ENCODE data around the gene SEC22B. TPM values are rescaled to one million over a fixed set of nuclear protein-coding genes. Genes with fewer than 3 reads are reported as not detected.
"Not testable (repeated sequence)": the region's sequence is repeated elsewhere in the genome, so short reads cannot be mapped to it uniquely, and the experiment has no call there.

The SEC22B gene
- total RNA-seq (10 to 100 TPM; 14.7 to 24.4 (median 24.1) TPM), polyA plus RNA-seq (10 to 100 TPM; 14.2 to 26.9 (median 20.6) TPM)
- long read RNA-seq, donor 1, full-length matches to known transcripts = 45 of 48 reads
- long read RNA-seq, donor 1, partial matches to known transcripts = 0 of 48 reads
- long read RNA-seq, donor 1, other reads (novel, unspliced or antisense) = 3 of 48 reads
- long read RNA-seq, donor 2, full-length matches to known transcripts = 50 of 61 reads
- long read RNA-seq, donor 2, partial matches to known transcripts = 2 of 61 reads
- long read RNA-seq, donor 2, other reads (novel, unspliced or antisense) = 9 of 61 reads

- WGBS, 3 donors = 1 to 3% (median 2%) methylated on average over 39 of the region's 39 CpGs
- intact Hi-C loops (cut with DNase I) = no loop called here
These were observed at the start of gene SEC22B for GRCh38 chr1:120176092-120176855. Gene SEC22B (minus strand): TSS chr1:120176520. CDS start chr1:120176381, 139 bp downstream.

GRCh38 chr1:120217933-120218332 is 41.6 kb upstream of the SEC22B start:
- H3K27ac ChIP-seq; intact Hi-C loops (cut with DNase I): not testable (repeated sequence)
- DNase-seq = peak in 1 of 2 donors; percentile 43

More at GRCh38 chr1:120176092-120176855, at the start of gene SEC22B:
- Histone ChIP-seq H3K4me1 (no peaks in the 10 kb centered on the region), H3K4me3 (peak within 1 kb of the TSS; percentile 88), H3K9me3 (no peaks in the 10 kb centered on the region), H3K27ac (peak within 1 kb of the TSS; percentile 96), H3K27me3 (ENCODE audit: insufficient read depth in 3 of 3, low read length in 2 of 3) (no peaks in the 10 kb centered on the region), H3K36me3 (ENCODE audit: insufficient read depth in 1 of 2, low read depth in 1 of 2) (no peaks in the 10 kb centered on the region)
- peak; percentile 88 to 92 for DNase-seq
- ATAC-seq = peak; percentile 94 to 96 (median 96)
- no peak for TF ChIP-seq CTCF (IDR thresholded peaks at IDR 0.05)

GRCh38 chr1:120217175-120217929 is 41.0 kb upstream of the SEC22B start:
- H3K36me3 ChIP-seq (ENCODE audit: insufficient read depth in 1 of 2, low read depth in 1 of 2); H3K27ac ChIP-seq; intact Hi-C loops (cut with DNase I); H3K4me3 ChIP-seq; H3K4me1 ChIP-seq; H3K27me3 ChIP-seq (ENCODE audit: insufficient read depth in 3 of 3, low read length in 2 of 3); DNase-seq; H3K9me3 ChIP-seq: not testable (repeated sequence)
- 7 to 30% (median 20%) methylated on average over 2 of the region's 3 CpGs for WGBS, 3 donors
- ATAC-seq = peak; percentile 43 to 61 (median 58)

More at GRCh38 chr1:120217933-120218332, 41.6 kb upstream of the SEC22B start:
- ATAC-seq = peak in 3 of 4 donors; percentile 55 to 57 (median 56)
- H3K9me3 ChIP-seq; H3K27me3 ChIP-seq (ENCODE audit: insufficient read depth in 3 of 3, low read length in 2 of 3); H3K36me3 ChIP-seq (ENCODE audit: insufficient read depth in 1 of 2, low read depth in 1 of 2); H3K4me3 ChIP-seq; H3K4me1 ChIP-seq: not testable (repeated sequence)
- WGBS, 3 donors = 56 to 67% (median 59%) methylated on average over 2 of the region's 2 CpGs

GRCh38 chr1:120213606-120214005 is 37.3 kb upstream of the SEC22B start:
- H3K27me3 ChIP-seq (ENCODE audit: insufficient read depth in 3 of 3, low read length in 2 of 3); H3K9me3 ChIP-seq; H3K27ac ChIP-seq; DNase-seq; intact Hi-C loops (cut with DNase I); H3K36me3 ChIP-seq (ENCODE audit: insufficient read depth in 1 of 2, low read depth in 1 of 2); H3K4me1 ChIP-seq; H3K4me3 ChIP-seq: not testable (repeated sequence)
- ATAC-seq = peak; percentile 85 to 93 (median 90)
- WGBS, 3 donors = no CpG with 5 or more reads among the region's 2 CpGs

GRCh38 chr1:120210754-120211153 is 34.4 kb upstream of the SEC22B start:
- H3K4me3 ChIP-seq; H3K9me3 ChIP-seq; H3K27me3 ChIP-seq (ENCODE audit: insufficient read depth in 3 of 3, low read length in 2 of 3); DNase-seq; ATAC-seq; H3K36me3 ChIP-seq (ENCODE audit: insufficient read depth in 1 of 2, low read depth in 1 of 2); H3K4me1 ChIP-seq; intact Hi-C loops (cut with DNase I); H3K27ac ChIP-seq: not testable (repeated sequence)
- WGBS, 3 donors = no CpG with 5 or more reads among the region's 6 CpGs

GRCh38 chr1:120196863-120197775 is 20.8 kb upstream of the SEC22B start:
- H3K27me3 ChIP-seq (ENCODE audit: insufficient read depth in 3 of 3, low read length in 2 of 3); H3K27ac ChIP-seq; H3K36me3 ChIP-seq (ENCODE audit: insufficient read depth in 1 of 2, low read depth in 1 of 2); H3K9me3 ChIP-seq; intact Hi-C loops (cut with DNase I); DNase-seq; H3K4me1 ChIP-seq: not testable (repeated sequence)
- H3K4me3 ChIP-seq = peak overlapping the region; percentile 48
- WGBS, 3 donors = 10 to 27% (median 12%) methylated on average over 13 to 49 of the region's 55 CpGs
- ATAC-seq = peak; percentile 43 to 77 (median 66)

- H3K36me3 ChIP-seq (ENCODE audit: insufficient read depth in 1 of 2, low read depth in 1 of 2); H3K4me1 ChIP-seq; H3K4me3 ChIP-seq; H3K27me3 ChIP-seq (ENCODE audit: insufficient read depth in 3 of 3, low read length in 2 of 3); H3K27ac ChIP-seq; DNase-seq; H3K9me3 ChIP-seq; intact Hi-C loops (cut with DNase I); ATAC-seq: not testable (repeated sequence)
- 50 to 79% (median 56%) methylated on average over 1 to 2 of the region's 3 CpGs for WGBS, 3 donors
These were observed 12.3 kb upstream of the SEC22B start for GRCh38 chr1:120188626-120189025.

GRCh38 chr1:120182176-120182707 is 5.9 kb upstream of the SEC22B start:
- H3K27me3 ChIP-seq (ENCODE audit: insufficient read depth in 3 of 3, low read length in 2 of 3); ATAC-seq; H3K9me3 ChIP-seq; H3K4me1 ChIP-seq; H3K27ac ChIP-seq; intact Hi-C loops (cut with DNase I); DNase-seq; H3K4me3 ChIP-seq; H3K36me3 ChIP-seq (ENCODE audit: insufficient read depth in 1 of 2, low read depth in 1 of 2): not testable (repeated sequence)
- WGBS, 3 donors = 77 to 88% (median 77%) methylated on average over 2 of the region's 2 CpGs
